ENCODE measurements around the gene ZDHHC11B. TPM values are rescaled to one million over a fixed set of nuclear protein-coding genes. Genes with fewer than 3 reads are reported as not detected.
"Not testable (repeated sequence)": the region's sequence is repeated elsewhere in the genome, so short reads cannot be mapped to it uniquely, and the experiment has no call there.

ZDHHC11B gene
- polyA plus RNA-seq, 4 donors = 2.2 to 18.8 (median 9.5) TPM

GRCh38 chr5:749101-749670 is 35.3 kb downstream of the ZDHHC11B start:
- 85 to 94% (median 90%) methylated on average over 11 to 14 of the region's 14 CpGs for WGBS, 3 donors
- no peak overlapping the region for H3K27ac ChIP-seq (ENCODE audit: low read depth in 1 of 3, low read length in 2 of 3)
- FAIRE-seq (no peak), DNase-seq (no peak)
- H3K4me1 ChIP-seq (ENCODE audit: control insufficient read depth in 3 of 3, insufficient read depth in 2 of 3, low read depth in 1 of 3, low read length in 2 of 3) = no peaks in the 10 kb centered on the region
- peaks cover 0 to 4% (median 0%) of the 10 kb centered on the region in 3 donors for H3K36me3 ChIP-seq (ENCODE audit: control insufficient read depth in 3 of 3, insufficient read depth in 2 of 3, low read depth in 1 of 3, low read length in 3 of 3)
- no peak overlapping the region for H3K4me3 ChIP-seq (ENCODE audit: low read depth in 1 of 3, low read length in 3 of 3)
- no peaks in the 10 kb centered on the region for H3K27me3 ChIP-seq (ENCODE audit: control insufficient read depth in 3 of 3, insufficient read depth in 3 of 3, low read length in 3 of 3)
- no peaks in the 10 kb centered on the region for H3K9me3 ChIP-seq (ENCODE audit: control insufficient read depth in 2 of 2, insufficient read depth in 1 of 2, low read depth in 1 of 2, low read length in 1 of 2)

GRCh38 chr5:748011-748980 is 36.2 kb downstream of the ZDHHC11B start:
- not testable (repeated sequence) for H3K4me3 ChIP-seq (ENCODE audit: low read depth in 1 of 3, low read length in 3 of 3); H3K27ac ChIP-seq (ENCODE audit: low read depth in 1 of 3, low read length in 2 of 3); H3K9me3 ChIP-seq (ENCODE audit: control insufficient read depth in 2 of 2, insufficient read depth in 1 of 2, low read depth in 1 of 2, low read length in 1 of 2); H3K4me1 ChIP-seq (ENCODE audit: control insufficient read depth in 3 of 3, insufficient read depth in 2 of 3, low read depth in 1 of 3, low read length in 2 of 3); H3K36me3 ChIP-seq (ENCODE audit: control insufficient read depth in 3 of 3, insufficient read depth in 2 of 3, low read depth in 1 of 3, low read length in 3 of 3); FAIRE-seq; DNase-seq; H3K27me3 ChIP-seq (ENCODE audit: control insufficient read depth in 3 of 3, insufficient read depth in 3 of 3, low read length in 3 of 3)
- 75 to 94% (median 80%) methylated on average over 10 to 18 of the region's 18 CpGs for WGBS, 3 donors

GRCh38 chr5:747303-747844 is 37.2 kb downstream of the ZDHHC11B start:
- H3K36me3 ChIP-seq (ENCODE audit: control insufficient read depth in 3 of 3, insufficient read depth in 2 of 3, low read depth in 1 of 3, low read length in 3 of 3); H3K27me3 ChIP-seq (ENCODE audit: control insufficient read depth in 3 of 3, insufficient read depth in 3 of 3, low read length in 3 of 3); H3K9me3 ChIP-seq (ENCODE audit: control insufficient read depth in 2 of 2, insufficient read depth in 1 of 2, low read depth in 1 of 2, low read length in 1 of 2); H3K27ac ChIP-seq (ENCODE audit: low read depth in 1 of 3, low read length in 2 of 3); H3K4me3 ChIP-seq (ENCODE audit: low read depth in 1 of 3, low read length in 3 of 3); DNase-seq; FAIRE-seq; H3K4me1 ChIP-seq (ENCODE audit: control insufficient read depth in 3 of 3, insufficient read depth in 2 of 3, low read depth in 1 of 3, low read length in 2 of 3): not testable (repeated sequence)
- 81 to 92% (median 88%) methylated on average over 2 to 6 of the region's 9 CpGs for WGBS, 3 donors

- DNase-seq (no peak), FAIRE-seq (no peak)
- 76 to 88% (median 84%) methylated on average over 7 to 11 of the region's 11 CpGs for WGBS, 3 donors
- no peaks in the 10 kb centered on the region for H3K4me1 ChIP-seq (ENCODE audit: control insufficient read depth in 3 of 3, insufficient read depth in 2 of 3, low read depth in 1 of 3, low read length in 2 of 3)
- H3K9me3 ChIP-seq (ENCODE audit: control insufficient read depth in 2 of 2, insufficient read depth in 1 of 2, low read depth in 1 of 2, low read length in 1 of 2) = no peaks in the 10 kb centered on the region
- H3K36me3 ChIP-seq (ENCODE audit: control insufficient read depth in 3 of 3, insufficient read depth in 2 of 3, low read depth in 1 of 3, low read length in 3 of 3) = peaks cover 0 to 6% (median 0%) of the 10 kb centered on the region in 3 donors
- no peak overlapping the region for H3K27ac ChIP-seq (ENCODE audit: low read depth in 1 of 3, low read length in 2 of 3)
- H3K4me3 ChIP-seq (ENCODE audit: low read depth in 1 of 3, low read length in 3 of 3) = no peak overlapping the region
- H3K27me3 ChIP-seq (ENCODE audit: control insufficient read depth in 3 of 3, insufficient read depth in 3 of 3, low read length in 3 of 3) = no peaks in the 10 kb centered on the region
Observed at GRCh38 chr5:746258-746761, 38.2 kb downstream of the ZDHHC11B start.

GRCh38 chr5:745272-746142 is 39.0 kb downstream of the ZDHHC11B start:
- FAIRE-seq; DNase-seq; H3K36me3 ChIP-seq (ENCODE audit: control insufficient read depth in 3 of 3, insufficient read depth in 2 of 3, low read depth in 1 of 3, low read length in 3 of 3); H3K27me3 ChIP-seq (ENCODE audit: control insufficient read depth in 3 of 3, insufficient read depth in 3 of 3, low read length in 3 of 3); H3K4me3 ChIP-seq (ENCODE audit: low read depth in 1 of 3, low read length in 3 of 3); H3K9me3 ChIP-seq (ENCODE audit: control insufficient read depth in 2 of 2, insufficient read depth in 1 of 2, low read depth in 1 of 2, low read length in 1 of 2); H3K27ac ChIP-seq (ENCODE audit: low read depth in 1 of 3, low read length in 2 of 3); H3K4me1 ChIP-seq (ENCODE audit: control insufficient read depth in 3 of 3, insufficient read depth in 2 of 3, low read depth in 1 of 3, low read length in 2 of 3): not testable (repeated sequence)
- WGBS, 3 donors = 90 to 96% (median 92%) methylated on average over 11 to 22 of the region's 23 CpGs

- DNase-seq = peak in 1 of 2 donors; percentile 40
- H3K4me3 ChIP-seq (ENCODE audit: low read depth in 1 of 3, low read length in 3 of 3); H3K9me3 ChIP-seq (ENCODE audit: control insufficient read depth in 2 of 2, insufficient read depth in 1 of 2, low read depth in 1 of 2, low read length in 1 of 2); H3K27me3 ChIP-seq (ENCODE audit: control insufficient read depth in 3 of 3, insufficient read depth in 3 of 3, low read length in 3 of 3); H3K27ac ChIP-seq (ENCODE audit: low read depth in 1 of 3, low read length in 2 of 3); H3K4me1 ChIP-seq (ENCODE audit: control insufficient read depth in 3 of 3, insufficient read depth in 2 of 3, low read depth in 1 of 3, low read length in 2 of 3); H3K36me3 ChIP-seq (ENCODE audit: control insufficient read depth in 3 of 3, insufficient read depth in 2 of 3, low read depth in 1 of 3, low read length in 3 of 3); FAIRE-seq: not testable (repeated sequence)
- 71 to 79% (median 74%) methylated on average over 11 of the region's 11 CpGs for WGBS, 3 donors
Observed at GRCh38 chr5:743696-744404, 40.7 kb downstream of the ZDHHC11B start.

- not testable (repeated sequence) for H3K4me3 ChIP-seq (ENCODE audit: low read depth in 1 of 3, low read length in 3 of 3); H3K9me3 ChIP-seq (ENCODE audit: control insufficient read depth in 2 of 2, insufficient read depth in 1 of 2, low read depth in 1 of 2, low read length in 1 of 2); H3K27ac ChIP-seq (ENCODE audit: low read depth in 1 of 3, low read length in 2 of 3); FAIRE-seq; H3K4me1 ChIP-seq (ENCODE audit: control insufficient read depth in 3 of 3, insufficient read depth in 2 of 3, low read depth in 1 of 3, low read length in 2 of 3); H3K27me3 ChIP-seq (ENCODE audit: control insufficient read depth in 3 of 3, insufficient read depth in 3 of 3, low read length in 3 of 3); H3K36me3 ChIP-seq (ENCODE audit: control insufficient read depth in 3 of 3, insufficient read depth in 2 of 3, low read depth in 1 of 3, low read length in 3 of 3); DNase-seq
- 74 to 90% (median 87%) methylated on average over 6 of the region's 6 CpGs for WGBS, 3 donors
Observed at GRCh38 chr5:742276-742675, 42.3 kb downstream of the ZDHHC11B start.
